Tibial nerve (tissue), 4 donors: ENCODE data around the gene DNAJC11.

Experiments
- CTCF ChIP-seq, 5 experiments: fragments of 200-600 bp in 3 of 5; fragments of 450-650 bp in 2 of 5; sonication (generic) in 3 of 5; IDR thresholded peaks; one replicate each; pipeline ENCODE4 v1.5.1; 2016 to 2019; ENCODE audit warnings: antibody characterized with exemption in 5 of 5, mild to moderate bottlenecking in 3 of 5, moderate library complexity in 2 of 5
- EP300 ChIP-seq, 2 donors: sonication (generic); formaldehyde crosslinking; IDR thresholded peaks; one replicate each; pipeline ENCODE4 v1.6.1; 2017; ENCODE audit warnings: antibody characterized with exemption in 2 of 2, mild to moderate bottlenecking in 1 of 2
- POLR2A ChIP-seq, 2 donors: fragments of 450-650 bp; IDR thresholded peaks; one replicate each; pipeline ENCODE4 v1.6.1; 2017; ENCODE audit warnings: antibody characterized with exemption in 2 of 2, mild to moderate bottlenecking in 2 of 2, moderate library complexity in 2 of 2

GRCh38 chr1:6614019-6614928 lies 87.3 kb downstream of the DNAJC11 start:
- TF ChIP-seq CTCF (IDR thresholded peaks at IDR 0.05) (no peak), POLR2A (IDR thresholded peaks at IDR 0.05) (no peak), EP300 (IDR thresholded peaks at IDR 0.05) (no peak)
